IPS DF 19.7 (cell line): ENCODE data around the gene MAP7D3.
"Not testable (repeated sequence)": the region's sequence is repeated elsewhere in the genome, so short reads cannot be mapped to it uniquely, and the experiment has no call there.

Experiments used
- DNase-seq: peaks from one replicate; pipeline ENCODE4 v3.0.0-alpha.2; 2013; ENCODE audit warnings: low read depth, low spot score

Gene MAP7D3

GRCh38 chrX:136183172-136183571 lies 68.0 kb downstream of the MAP7D3 start:
- DNase-seq = no peak

GRCh38 chrX:136182414-136182813 lies 68.8 kb downstream of the MAP7D3 start:
- no peak for DNase-seq

GRCh38 chrX:136179133-136179532 lies 72.1 kb downstream of the MAP7D3 start:
- DNase-seq = no peak

DNA sequence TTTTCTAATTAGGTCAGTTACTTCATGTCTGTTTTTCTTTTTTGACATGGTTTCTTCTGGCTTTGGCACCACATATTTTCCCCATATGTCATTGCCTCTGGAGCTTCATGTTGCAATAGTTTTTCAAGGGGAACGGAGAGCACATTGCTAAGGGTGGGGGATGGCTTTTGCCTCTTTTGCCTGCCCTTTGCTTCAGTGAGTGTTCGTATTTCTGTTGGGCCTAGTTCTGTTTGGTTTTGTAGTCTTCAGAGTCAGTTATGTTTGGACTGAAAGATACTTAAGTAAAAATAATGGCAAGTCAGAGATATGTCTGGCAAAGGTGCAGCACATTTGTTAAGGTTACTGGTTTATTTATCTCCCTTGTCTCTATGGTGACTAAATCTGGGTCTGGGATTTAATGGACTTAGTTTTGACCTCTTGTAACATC lies 74.8 kb downstream of the MAP7D3 start:
- DNase-seq = no peak

GRCh38 chrX:136171420-136171819 lies 79.8 kb downstream of the MAP7D3 start:
- DNase-seq = no peak

DNA sequence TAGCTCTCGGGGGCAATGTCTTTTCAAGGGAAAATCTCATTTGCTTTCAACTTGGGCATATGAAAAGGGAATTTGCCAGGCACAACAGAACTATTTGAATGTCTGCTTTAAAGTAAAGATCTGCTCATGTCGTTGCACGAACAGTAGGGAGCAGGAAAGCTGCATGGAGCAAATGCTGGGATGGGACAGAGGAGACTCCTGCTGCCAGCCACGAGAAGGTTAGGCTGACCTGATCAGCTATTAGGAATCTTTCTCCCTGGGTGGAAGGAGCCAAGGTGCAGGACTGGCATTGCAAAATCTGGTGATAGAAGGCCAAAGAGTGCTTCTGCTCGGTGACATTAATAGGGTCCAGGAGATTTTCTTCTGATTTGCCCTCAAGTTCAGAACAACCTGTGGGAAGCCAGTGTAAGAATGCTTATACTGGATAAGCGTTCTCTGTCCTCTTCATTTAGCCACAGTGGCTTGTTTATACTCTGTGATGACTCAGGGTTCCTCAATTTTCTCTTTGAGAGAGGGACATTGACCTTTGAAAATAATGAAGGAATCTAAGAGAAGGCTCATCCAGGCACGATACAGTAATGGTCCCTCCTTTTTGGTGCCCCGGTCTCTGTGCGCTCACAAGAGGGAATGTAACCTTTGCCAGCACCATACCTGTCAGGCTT lies 80.9 kb downstream of the MAP7D3 start:
- no peak for DNase-seq

DNA sequence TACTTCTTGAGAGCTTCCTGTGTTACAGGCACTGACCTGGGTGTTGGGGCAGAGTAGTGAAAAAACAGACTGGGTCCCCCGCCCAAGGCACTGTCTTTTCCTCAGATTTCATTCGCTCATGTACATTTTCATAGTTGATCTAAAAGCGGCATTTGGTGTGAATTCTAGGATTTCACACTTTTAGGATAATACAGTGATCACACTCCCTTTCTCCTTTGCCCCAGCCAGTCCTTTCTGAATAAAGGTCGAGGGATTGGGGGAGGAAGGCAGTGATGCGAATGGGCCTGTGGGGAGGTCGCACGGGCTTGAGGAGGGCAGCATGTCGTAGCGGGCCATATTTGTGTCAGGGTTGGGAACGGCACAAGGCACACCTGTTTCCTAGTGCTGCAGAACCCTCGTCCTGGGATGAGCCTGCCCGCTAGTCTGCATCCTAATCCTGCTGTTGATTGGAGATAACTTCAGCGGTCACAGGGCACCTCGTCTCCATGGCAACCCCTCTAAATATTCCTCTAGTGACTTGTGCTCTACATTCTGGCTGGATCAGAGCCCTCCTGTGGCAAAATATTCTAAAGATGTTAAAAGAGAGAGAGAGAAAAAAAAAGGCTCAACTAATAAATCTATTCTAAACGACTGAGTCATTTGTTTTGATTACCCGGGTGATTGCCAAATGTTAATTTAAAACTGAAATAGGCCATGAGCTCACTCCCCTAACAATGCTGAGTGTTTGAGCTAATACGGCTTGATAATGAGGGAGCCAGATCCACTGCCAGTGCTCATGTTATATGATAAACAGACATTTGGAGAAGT lies 82.1 kb downstream of the MAP7D3 start:
- peak; percentile 33 for DNase-seq

DNA sequence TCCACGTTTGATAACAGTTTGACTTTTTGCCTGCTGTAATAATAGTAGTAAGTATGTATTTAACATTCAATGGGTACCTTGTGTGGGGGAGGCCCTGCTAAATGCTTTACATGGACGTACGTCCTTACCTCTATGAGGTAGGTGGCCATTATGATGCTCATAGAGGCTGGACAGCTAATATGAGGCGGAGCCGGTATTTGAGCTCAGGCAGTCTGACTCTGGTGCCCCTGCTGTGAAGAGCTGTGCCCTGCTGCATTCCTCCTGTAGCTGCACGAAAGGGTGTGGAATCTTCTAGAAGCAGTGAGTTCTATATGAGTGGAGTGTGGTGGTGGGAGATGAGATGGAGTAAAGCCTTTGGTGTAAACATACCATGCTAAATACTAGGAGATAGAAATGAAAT lies 83.2 kb downstream of the MAP7D3 start:
- not testable (repeated sequence) for DNase-seq

DNA sequence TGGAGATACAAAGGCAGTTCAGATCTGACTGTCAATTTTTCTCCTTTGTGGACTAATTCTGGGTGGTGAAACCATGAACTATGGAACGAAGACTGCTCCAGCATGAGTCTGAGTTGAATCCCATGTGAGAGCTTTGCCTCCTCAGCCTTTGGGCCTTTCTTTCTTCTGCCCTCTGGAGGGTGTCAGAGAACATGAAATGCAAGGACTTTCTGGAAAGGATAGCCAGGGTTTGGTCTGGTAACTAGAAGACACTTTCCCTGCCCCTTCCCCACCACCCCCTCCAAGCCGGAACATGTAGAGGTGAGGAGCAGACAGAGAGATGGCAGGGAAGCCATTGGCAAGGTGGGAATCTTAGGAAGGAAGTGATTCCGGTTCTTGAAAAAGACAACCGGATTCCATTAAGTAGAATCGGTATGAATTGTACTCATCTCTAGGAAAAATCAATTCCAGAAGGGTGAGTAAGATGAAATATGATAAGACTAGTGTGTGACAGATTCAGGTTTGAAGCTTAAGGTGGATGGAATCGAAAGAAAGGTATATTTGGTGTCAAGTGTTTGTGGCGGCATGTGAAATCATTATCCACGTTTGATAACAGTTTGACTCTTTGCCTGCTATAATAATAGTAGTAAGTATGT lies 84.9 kb downstream of the MAP7D3 start:
- DNase-seq = no peak

DNA sequence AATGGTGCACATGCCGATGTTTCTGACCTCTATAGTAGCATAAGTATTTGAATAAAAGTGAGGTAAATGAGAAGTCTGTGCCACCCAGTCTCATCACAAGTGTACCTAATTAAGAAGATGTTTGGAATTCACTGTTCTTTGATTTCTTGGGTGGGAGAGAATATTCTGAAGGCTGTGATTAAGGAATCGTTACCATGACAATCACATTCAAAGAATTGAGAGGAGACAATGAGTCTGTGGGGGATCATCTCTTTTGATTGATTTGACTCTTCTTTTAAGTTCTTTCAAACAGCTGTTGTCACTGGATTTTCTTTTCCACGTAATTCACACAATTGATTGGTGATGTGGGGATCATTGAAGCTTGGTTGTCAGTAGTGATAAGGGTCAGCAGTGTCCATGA lies 85.8 kb downstream of the MAP7D3 start:
- DNase-seq = no peak

DNA sequence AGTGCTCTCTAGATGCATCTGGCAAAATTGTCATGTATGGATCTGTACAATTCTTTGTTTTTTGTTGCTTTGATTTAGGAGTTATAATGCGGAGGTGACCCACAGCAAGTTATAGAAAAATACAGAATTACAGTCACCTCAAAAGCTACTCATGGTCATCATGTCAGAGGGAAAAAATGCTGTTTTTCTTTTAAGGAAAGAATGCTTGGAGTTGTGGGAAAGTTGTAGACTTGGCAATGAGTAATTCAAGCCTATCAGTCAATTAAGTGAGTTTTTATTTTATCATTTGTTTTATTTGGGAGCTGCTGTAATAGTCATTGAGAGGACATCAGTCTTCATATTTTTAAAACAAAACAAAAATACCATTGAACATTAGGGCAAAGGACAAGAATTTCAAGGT lies 87.5 kb downstream of the MAP7D3 start:
- DNase-seq = no peak
